Measurements from ENCODE around the gene PP2D1. TPM values are rescaled to one million over a fixed set of nuclear protein-coding genes. Genes with fewer than 3 reads are reported as not detected.

The PP2D1 gene
- total and polyA plus RNA-seq, 2 of the 8 experiments (the other 6 are each of a cell fraction or from before 2014, with no cell fraction given) = not detected

DNA sequence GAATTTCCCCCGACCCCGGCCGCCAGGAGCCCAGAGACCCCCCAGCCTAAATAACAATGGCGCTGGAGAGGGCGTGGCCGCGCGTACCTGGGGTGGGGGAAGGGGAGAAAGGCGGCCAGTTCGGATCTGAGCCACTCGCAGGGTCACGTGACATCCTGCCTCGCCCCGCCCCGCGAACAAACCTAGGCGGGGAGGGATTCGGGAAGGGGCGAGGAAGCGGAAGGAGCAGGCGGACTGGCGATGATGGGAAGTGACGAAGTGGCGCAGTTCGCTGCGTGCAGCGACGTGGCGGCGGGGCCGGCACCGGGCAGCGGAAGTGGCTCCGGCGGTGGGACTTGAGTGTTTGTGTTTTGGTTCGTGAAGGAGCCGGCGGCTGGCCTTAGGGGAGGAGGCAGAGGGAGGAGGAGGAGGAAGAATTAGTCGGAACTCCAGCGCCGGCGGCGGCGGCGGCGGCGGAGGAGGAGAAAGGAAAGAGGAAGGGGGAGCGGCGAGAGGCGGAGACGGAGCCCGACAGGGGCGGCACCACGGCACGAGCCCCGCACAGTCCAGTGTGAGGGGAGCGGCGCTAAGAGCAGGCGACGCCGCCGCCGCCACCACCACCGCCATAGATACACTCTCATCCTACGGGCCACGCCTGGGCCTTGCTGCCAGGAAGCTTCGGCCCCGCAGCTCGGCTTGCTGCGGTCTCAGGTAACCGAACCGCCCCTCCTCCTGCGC, 65.1 kb downstream of the PP2D1 start, which contains the start of gene RAB5A:
TSS of gene RAB5A (plus strand) at position 266 of the 717 bp plus-strand sequence. CDS start 3,802 bp downstream, outside the sequence.
- Histone ChIP-seq H3K4me1 (replicated peaks in 1 of 4; ENCODE audit: control insufficient read depth in 3 of 4, insufficient read depth in 4 of 4, low read length in 3 of 4) (peaks cover 3 to 5% (median 5%) of the 10 kb centered on the region in 4 experiments), H2BK12ac (ENCODE audit: low read depth, low read length) (peak within 1 kb of the TSS; percentile 88), H3K27ac (ENCODE audit: low read depth, low read length) (peak within 1 kb of the TSS; percentile 92), H3K27me3 (replicated peaks in 1 of 4; ENCODE audit: control insufficient read depth in 3 of 4, extremely low read depth in 1 of 4, insufficient read depth in 3 of 4, low read length in 3 of 4) (no peaks in the 10 kb centered on the region), H3K56ac (replicated peaks; ENCODE audit: insufficient read length, low read depth, low read length) (peak within 1 kb of the TSS; percentile 66), H3K9ac (replicated peaks in 1 of 4; ENCODE audit: extremely low read depth in 1 of 4, low read depth in 3 of 4, low read length in 3 of 4) (peak within 1 kb of the TSS; percentile 86 to 93 (median 88)), H3K4ac (replicated peaks; ENCODE audit: insufficient read length, low read depth, low read length) (peak within 1 kb of the TSS; percentile 57), H2BK20ac (ENCODE audit: low read length) (0 out of 2 replicates have a peak within 1 kb of the TSS, but pooled peaks have one; percentile 5), H3K23me2 (ENCODE audit: low read depth, low read length) (no peaks in the 10 kb centered on the region; the same call in 1 of the 2 replicates), H3K79me2 (ENCODE audit: control insufficient read depth in 1 of 2, insufficient read depth in 2 of 2, low read length in 2 of 2) (peaks cover 23 to 46% of the 10 kb centered on the region in 2 experiments), H3K36me3 (ENCODE audit: control insufficient read depth in 2 of 4, insufficient read depth in 4 of 4, low read length in 3 of 4) (peaks cover 3 to 13% (median 6%) of the 10 kb centered on the region in 4 experiments; a peak in 6 of 8 replicates), H3K79me1 (ENCODE audit: low read depth, low read length) (0 out of 2 replicates have a peak, but pooled peaks cover 3% of the 10 kb centered on the region), H3K4me3 (ENCODE audit: extremely low read depth in 1 of 4, insufficient read depth in 2 of 4, low read depth in 3 of 4, low read length in 4 of 4) (peak within 1 kb of the TSS; percentile 95 to 99 (median 96)), H4K91ac (replicated peaks; ENCODE audit: insufficient read length, low read length) (peak within 1 kb of the TSS; percentile 45), H4K5ac (ENCODE audit: insufficient read length, low read depth, low read length) (peak within 1 kb of the TSS; percentile 84), H2BK15ac (ENCODE audit: low read length) (no peak within 1 kb of the TSS), H2AK5ac (ENCODE audit: low read depth, low read length) (0 out of 2 replicates have a peak within 1 kb of the TSS, but pooled peaks have one; percentile 3), H3K18ac (ENCODE audit: extremely low read depth, low read length) (peak within 1 kb of the TSS; percentile 93), H2BK5ac (ENCODE audit: low read depth, low read length) (peak within 1 kb of the TSS; percentile 90), H3K14ac (ENCODE audit: insufficient read length) (no peak within 1 kb of the TSS), H3K9me3 (ENCODE audit: insufficient read depth in 2 of 2, low read depth in 1 of 2, low read length in 1 of 2) (peaks cover 0 to 4% of the 10 kb centered on the region in 2 experiments; a peak in 1 of 4 replicates), H4K8ac (ENCODE audit: extremely low read depth, insufficient read depth, low read length) (peak within 1 kb of the TSS; percentile 97), H4K20me1 (replicated peaks in 1 of 2; ENCODE audit: control insufficient read depth in 1 of 2, insufficient read depth in 2 of 2, low read length in 2 of 2) (peaks cover 2% of the 10 kb centered on the region in 2 experiments), H3K23ac (ENCODE audit: insufficient read length) (no peak within 1 kb of the TSS), H3K4me2 (ENCODE audit: insufficient read depth in 1 of 2, low read depth in 2 of 2, low read length in 2 of 2) (peak within 1 kb of the TSS; percentile 70 to 84), H2AFZ (ENCODE audit: low read length) (0 out of 2 replicates have a peak within 1 kb of the TSS, but pooled peaks have one; percentile 27), H2BK120ac (replicated peaks; ENCODE audit: low read depth, low read length) (no peak within 1 kb of the TSS)
- ChIA-PET CTCF (ENCODE audit: partially characterized antibody) (no interaction called here), POLR2A (ENCODE audit: partially characterized antibody) (interaction anchor here (0.8 to 1.8 kb wide), 9 partner anchors 8 to 232 kb away, joined by 3 to 13 read pairs (median 4); no protein-coding TSS in a partner anchor)
- FAIRE-seq (peak; percentile 57), DNase-seq (ENCODE audit: low read depth in 1 of 2, low spot score in 2 of 2) (peak; percentile 95 to 96)
- WGBS, 2 experiments (ENCODE audit: extremely low coverage in 1 of 2, insufficient coverage in 1 of 2, insufficient read length in 1 of 2, insufficient replicate concordance in 2 of 2, low coverage in 1 of 2, low lambda C conversion rate in 2 of 2, missing lambda C conversion rate in 1 of 2) = 2% methylated on average over 37 of the region's 73 CpGs; no CpG with 5 or more reads in 1 of the 2 experiments
- TF ChIP-seq HDAC2 (IDR thresholded peaks at IDR 0.05; ENCODE audit: borderline replicate concordance in 1 of 2, low read depth in 2 of 2, low read length in 2 of 2) = 0 out of 4 replicates have a peak, but pooled peaks of 1 of the 2 experiments have one; percentile 62
- no peak for TF ChIP-seq BRCA1 (IDR thresholded peaks at IDR 0.05; ENCODE audit: low read depth, low read length)
- TF ChIP-seq KDM4A (IDR thresholded peaks at IDR 0.05; ENCODE audit: low read depth, low read length, severe bottlenecking) = no peak
- TF ChIP-seq CTCF (IDR thresholded peaks at IDR 0.05; ENCODE audit: control extremely low read depth in 1 of 3, insufficient read depth in 1 of 3, low read depth in 1 of 3, low read length in 3 of 3) = no peak
- TF ChIP-seq SAP30 (IDR thresholded peaks at IDR 0.05; ENCODE audit: insufficient read depth, insufficient replicate concordance, low read length) = no peak
- peak; percentile 89 for TF ChIP-seq GTF2F1 (IDR thresholded peaks at IDR 0.05; ENCODE audit: borderline replicate concordance, low read depth, low read length)
- no peak for TF ChIP-seq CTBP2 (IDR thresholded peaks at IDR 0.05; ENCODE audit: borderline replicate concordance, insufficient read depth, insufficient read length, low read length)

Measured in H1 (cell line).